Mucosa of gallbladder (tissue), 1 donor: ENCODE results near the gene ATP5PO. TPM values are rescaled to one million over a fixed set of nuclear protein-coding genes. Genes with fewer than 3 reads are reported as not detected.
A peak's percentile ranks its signal among the peaks of the same experiment; 100 is the strongest.
"Not testable (repeated sequence)": the region's sequence is repeated elsewhere in the genome, so short reads cannot be mapped to it uniquely, and the experiment has no call there.

Source experiments
- DNase-seq: peaks from one replicate; pipeline ENCODE4 v3.0.0-alpha.2; 2020; ENCODE audit warnings: low spot score
- total RNA-seq: library from RNA; stranded (reverse); gene quantifications from one replicate; pipeline ENCODE4 v1.2.1, GENCODE V29; 2021
- donor health status: DM: no; HTN: no; CAD: no.

Gene ATP5PO
- total RNA-seq, 1 donor from 2014 or later = 157 TPM

GRCh38 chr21:33940164-33940880, 24.7 kb upstream of the ATP5PO start:
- DNase-seq = no peak

DNA sequence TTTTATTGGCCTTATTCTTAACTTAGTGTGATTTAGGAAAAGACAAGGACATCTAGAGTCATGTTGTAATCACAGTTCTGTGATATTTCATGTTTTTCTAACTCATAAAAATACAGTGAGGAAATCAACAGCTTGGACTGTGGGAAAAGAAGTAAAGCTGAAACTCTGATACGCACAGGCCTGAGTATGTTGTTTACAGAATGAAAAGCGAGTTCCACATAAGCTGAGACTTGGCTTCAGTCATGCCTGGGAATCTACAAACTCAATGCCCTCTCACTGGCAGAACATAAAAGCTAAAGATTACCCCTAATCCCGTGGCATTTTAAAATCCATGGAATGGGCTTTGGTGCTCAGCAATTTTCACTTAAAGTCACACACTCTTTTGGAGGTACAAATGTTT, 23.6 kb upstream of the ATP5PO start:
- DNase-seq = no peak

DNA sequence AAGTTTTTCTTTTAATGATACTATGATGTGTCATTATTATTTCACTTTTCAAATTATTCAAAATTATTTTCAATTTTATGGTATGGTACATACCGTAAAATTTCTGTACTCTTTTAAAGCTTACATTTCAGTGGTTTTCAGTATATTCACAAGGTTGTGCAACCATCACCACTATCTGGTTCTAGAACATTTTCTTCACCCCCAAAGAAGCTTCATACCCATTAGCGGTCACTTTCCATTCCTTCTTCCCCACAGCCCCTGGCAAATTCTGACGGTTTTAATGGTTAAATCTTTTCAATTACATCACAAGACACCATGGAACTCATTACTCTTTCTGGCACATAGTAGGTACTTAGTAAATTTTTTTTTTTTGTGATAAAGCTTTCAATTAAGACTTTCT, 22.8 kb upstream of the ATP5PO start:
- no peak for DNase-seq

GRCh38 chr21:33937931-33938339, 22.3 kb upstream of the ATP5PO start:
- no peak for DNase-seq

DNA sequence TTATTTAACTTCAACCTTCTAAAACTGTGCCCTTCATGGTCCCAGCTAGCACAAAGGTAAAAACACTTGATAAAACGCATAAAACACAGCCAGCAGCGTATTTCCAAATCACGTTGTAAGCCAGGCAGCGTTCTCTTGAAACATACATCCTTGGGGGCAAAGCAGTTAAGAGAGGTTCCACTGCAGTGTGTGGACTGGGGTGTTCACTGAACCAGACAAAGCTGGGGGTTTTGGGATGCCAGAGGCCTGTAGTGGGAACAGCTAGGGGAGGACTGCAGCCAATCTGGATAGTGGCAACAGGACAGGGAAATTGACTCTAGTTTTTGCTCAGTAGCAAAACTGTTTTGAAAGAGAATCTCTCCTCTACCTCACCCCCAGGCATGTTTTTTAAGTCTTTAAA, 21.5 kb upstream of the ATP5PO start:
- DNase-seq = no peak

DNA sequence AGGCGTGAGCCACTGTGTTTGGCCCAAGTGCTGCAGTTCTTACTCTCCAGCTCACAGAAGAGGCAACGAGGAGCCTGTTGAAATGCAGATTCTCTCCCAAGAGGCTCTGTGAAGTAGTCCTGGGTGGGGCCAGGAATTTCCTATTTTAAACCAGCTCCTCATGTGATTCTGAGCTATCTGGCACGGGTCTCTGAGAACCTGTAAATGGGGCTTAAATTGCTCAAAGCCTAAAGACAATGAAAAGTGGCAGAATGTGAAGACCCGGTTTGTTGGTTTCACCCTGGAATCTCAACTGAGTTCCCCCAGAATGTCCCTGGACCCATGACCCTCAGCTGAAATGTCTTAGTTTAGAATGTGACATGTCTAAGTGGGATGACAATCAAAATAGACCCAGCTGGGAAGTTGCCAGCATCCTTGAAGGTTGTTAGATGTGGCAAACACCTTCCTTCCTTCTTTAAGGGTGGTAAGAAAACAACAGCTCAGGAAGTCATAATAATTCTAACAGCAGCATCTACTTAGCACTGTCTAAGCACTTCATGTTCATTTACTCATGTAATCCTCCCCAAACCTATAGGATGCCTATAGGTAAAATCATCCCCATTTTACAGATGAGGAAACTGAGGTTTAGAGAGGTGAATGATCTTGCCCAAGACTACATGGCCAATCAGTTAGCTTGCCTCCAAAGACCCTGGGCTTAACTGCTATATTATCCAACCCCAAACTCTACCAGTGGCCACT, 20.9 kb upstream of the ATP5PO start:
- DNase-seq = no peak

DNA sequence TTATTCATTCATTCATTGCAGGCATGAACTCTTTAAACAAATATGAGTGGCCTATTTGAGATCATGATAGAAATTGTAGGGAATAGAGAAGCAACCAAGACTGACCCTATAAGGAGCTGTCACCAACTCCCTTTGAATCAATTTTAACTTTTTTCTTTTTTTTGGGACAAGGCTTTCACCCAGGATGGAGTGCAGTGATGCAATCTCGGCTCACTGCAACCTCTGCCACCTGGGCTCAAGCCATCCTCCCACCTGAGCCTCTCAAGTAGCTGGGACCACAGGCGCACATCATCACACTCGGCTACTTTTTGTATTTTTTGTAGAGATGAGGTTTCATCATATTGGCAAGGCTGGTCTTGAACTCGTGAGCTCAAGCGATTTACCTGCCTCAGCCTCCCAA, 17.1 kb upstream of the ATP5PO start:
- no peak for DNase-seq

DNA sequence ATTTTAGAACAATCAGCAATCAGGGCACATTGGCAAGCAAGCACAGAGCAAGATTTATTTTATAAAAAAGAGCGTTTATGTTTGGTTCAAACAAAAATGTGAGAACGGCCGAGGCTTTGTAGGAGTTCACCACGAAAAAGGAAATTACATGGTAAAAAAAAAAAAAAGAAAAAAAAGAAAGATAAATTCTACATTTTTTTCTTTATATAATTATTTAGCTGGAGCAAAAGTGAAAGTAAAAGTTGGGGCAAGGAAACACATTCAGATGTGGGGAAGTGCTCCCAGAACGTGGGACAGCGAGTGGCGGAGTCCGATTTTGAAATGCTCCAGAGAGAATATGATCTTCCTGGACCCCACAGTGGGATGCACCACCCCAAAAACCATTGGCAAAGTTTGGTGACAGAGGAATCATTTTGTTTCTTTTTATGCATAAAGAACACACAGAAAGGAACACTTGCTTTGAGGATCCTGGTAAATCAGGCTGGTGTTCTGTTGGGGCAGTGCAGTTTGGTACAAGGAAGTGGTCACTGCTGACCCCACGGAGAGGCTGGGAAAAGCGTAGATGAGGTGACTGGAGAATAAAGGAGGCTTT, 16.3 kb upstream of the ATP5PO start:
- DNase-seq = no peak

DNA sequence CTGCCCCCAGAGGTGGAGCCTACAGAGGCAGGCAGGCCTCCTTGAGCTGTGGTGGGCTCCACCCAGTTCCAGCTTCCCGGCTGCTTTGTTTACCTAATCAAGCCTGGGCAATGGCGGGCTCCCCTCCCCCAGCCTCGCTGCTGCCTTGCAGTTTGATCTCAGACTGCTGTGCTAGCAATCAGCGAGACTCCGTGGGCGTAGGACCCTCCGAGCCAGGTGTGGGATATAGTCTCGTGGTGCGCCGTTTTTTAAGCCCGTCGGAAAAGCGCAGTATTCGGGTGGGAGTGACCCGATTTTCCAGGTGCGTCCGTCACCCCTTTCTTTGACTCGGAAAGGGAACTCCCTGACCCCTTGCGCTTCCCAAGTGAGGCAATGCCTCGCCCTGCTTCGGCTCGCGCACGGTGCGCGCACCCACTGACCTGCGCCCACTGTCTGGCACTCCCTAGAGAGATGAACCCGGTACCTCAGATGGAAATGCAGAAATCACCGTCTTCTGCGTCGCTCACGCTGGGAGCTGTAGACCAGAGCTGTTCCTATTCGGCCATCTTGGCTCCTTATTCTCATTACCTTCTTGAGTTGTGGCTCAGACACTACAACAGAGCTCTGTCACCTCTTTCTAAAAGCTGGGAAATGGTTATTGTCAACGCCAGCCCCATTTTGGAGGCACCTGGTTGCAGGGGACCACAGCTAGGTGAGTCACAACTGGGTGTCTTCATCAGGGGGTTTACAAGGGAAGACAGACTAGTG, 15.6 kb upstream of the ATP5PO start:
- DNase-seq = not testable (repeated sequence)

DNA sequence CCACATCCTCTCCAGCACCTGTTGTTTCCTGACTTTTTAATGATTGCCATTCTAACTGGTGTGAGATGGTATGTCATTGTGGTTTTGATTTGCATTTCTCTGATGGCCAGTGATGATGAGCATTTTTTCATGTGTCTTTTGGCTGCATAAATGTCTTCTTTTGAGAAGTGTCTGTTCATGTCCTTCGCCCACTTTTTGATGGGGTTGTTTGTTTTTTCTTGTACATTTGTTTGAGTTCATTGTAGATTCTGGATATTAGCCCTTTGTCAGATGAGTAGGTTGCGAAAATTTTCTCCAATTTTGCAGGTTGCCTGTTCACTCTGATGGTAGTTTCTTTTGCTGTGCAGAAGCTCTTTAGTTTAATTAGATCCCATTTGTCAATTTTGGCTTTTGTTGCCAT, 10.6 kb upstream of the ATP5PO start:
- not testable (repeated sequence) for DNase-seq

- no peak for DNase-seq
These were observed 9.1 kb upstream of the ATP5PO start for GRCh38 chr21:33924766-33925100.

- DNase-seq = peak; percentile 91
These were observed 8.6 kb upstream of the ATP5PO start for GRCh38 chr21:33924079-33924765.

- DNase-seq = no peak
These were observed 1.8 kb upstream of the ATP5PO start for GRCh38 chr21:33917421-33917820.

- DNase-seq = no peak
These were observed 580 bp upstream of the ATP5PO start for GRCh38 chr21:33916200-33916567.

DNA sequence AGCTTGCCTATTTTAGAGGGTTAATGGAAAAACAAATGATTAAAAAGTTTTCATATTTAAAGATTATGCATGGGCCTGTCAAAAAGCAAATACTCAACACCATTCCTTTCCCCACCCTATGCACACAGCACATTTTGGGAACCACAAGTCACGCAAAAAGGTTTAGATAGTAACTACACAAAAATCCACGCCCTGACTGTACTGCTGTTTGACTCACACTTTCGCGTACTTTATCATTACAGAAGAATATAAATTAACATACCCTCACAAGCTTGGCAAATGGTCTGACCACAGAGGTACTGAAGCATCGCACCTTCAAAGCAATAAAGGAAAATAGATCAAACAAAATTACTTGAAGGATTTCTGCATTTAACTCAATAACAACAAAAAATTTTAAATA, 1.4 kb downstream of the ATP5PO start:
- no peak for DNase-seq

GRCh38 chr21:33909756-33910155, 5.8 kb downstream of the ATP5PO start:
- no peak for DNase-seq

DNA sequence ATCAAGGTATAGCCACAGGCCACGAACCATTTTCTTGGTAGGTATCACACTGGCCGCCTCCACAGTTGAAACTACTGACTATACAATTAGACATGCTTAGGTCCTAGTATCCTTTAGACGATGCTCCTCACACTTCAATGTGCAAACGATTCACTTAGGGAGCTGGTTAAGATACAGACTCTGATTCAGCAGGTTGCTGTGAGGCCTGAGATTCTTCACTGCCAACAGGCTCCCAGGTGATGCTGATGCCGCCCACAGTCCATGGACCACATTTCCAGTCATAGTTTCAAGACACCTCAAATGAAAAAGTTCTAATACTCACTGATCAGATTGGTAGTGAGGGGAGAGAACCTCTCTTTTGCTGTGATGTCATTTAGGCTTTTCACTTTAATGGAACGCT, 6.8 kb downstream of the ATP5PO start:
- no peak for DNase-seq

DNA sequence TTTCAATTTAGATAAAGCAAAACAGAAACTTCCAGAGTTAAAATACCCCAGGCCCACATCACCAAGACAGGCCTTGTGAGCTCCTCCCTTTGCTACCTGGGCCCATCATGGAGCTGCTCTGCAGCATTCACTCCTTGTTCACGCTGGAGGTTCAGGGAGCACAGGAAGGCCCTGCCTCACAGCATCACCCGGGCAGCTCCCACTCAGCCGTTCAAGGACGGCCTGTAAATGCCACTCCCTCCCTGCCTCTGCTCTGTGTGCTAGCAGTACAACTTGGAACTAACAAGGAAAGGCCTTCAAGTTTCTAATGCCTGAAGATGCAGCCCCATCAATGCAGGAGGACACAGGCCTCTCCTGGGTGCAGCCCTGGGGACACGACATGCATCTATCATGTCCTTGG, 11.6 kb downstream of the ATP5PO start:
- DNase-seq = no peak

GRCh38 chr21:33902349-33902748, 13.3 kb downstream of the ATP5PO start:
- no peak for DNase-seq

GRCh38 chr21:33901412-33902288, 14.0 kb downstream of the ATP5PO start:
- DNase-seq = peak; percentile 23

- no peak for DNase-seq
These were observed 16.4 kb downstream of the ATP5PO start for GRCh38 chr21:33899199-33899598.
